GM23338 (cell line): ENCODE data around the gene KYNU. TPM values are rescaled to one million over a fixed set of nuclear protein-coding genes. Genes with fewer than 3 reads are reported as not detected.

Source experiments
- ATAC-seq: fragments of 200-7000 bp; cut with Tn5 transposase; 3 replicates; pipeline ENCODE4 v1.9.1; 2020
- DNase-seq: peaks from one replicate; pipeline ENCODE4 v3.0.0-alpha.2; 2015; ENCODE audit warnings: low spot score
- H2AFZ ChIP-seq: fragments of 200-600 bp; sonication (generic); 2 replicates; pipeline ENCODE4 v1.8.0; 2016; ENCODE audit warnings: antibody characterized with exemption, mild to moderate bottlenecking, moderate library complexity
- H3F3A ChIP-seq: fragments of 200-600 bp; sonication (generic); replicated peaks from 2 replicates; pipeline ENCODE4 v1.8.0; 2017; ENCODE audit warnings: antibody characterized with exemption, mixed run types, low read depth
- H3K27ac ChIP-seq: fragments of 200-600 bp; sonication (generic); 2 replicates; pipeline ENCODE4 v1.6.1; 2016; ENCODE audit warnings: low read depth
- H3K27me3 ChIP-seq: fragments of 200-600 bp; sonication (generic); 2 replicates; pipeline ENCODE4 v1.8.0; 2016; ENCODE audit warnings: mild to moderate bottlenecking, mixed run types, moderate library complexity; ENCODE audit not compliant: insufficient read depth
- H3K36me3 ChIP-seq: fragments of 200-600 bp; sonication (generic); 2 replicates; pipeline ENCODE4 v1.8.0; 2016; ENCODE audit warnings: mild to moderate bottlenecking; ENCODE audit not compliant: insufficient read depth
- H3K4me1 ChIP-seq: fragments of 200-600 bp; sonication (generic); 2 replicates; pipeline ENCODE4 v1.8.0; 2016; ENCODE audit warnings: mild to moderate bottlenecking, moderate library complexity; ENCODE audit not compliant: insufficient read depth
- H3K4me2 ChIP-seq: fragments of 200-600 bp; sonication (generic); 2 replicates; pipeline ENCODE4 v1.7.1; 2017; ENCODE audit warnings: mixed run types
- H3K4me3 ChIP-seq: fragments of 200-600 bp; sonication (generic); 2 replicates; pipeline ENCODE4 v1.6.1; 2016; ENCODE audit warnings: mixed run types
- H3K79me2 ChIP-seq: fragments of 200-600 bp; sonication (generic); replicated peaks from 2 replicates; pipeline ENCODE4 v1.8.0; 2017; ENCODE audit warnings: mild to moderate bottlenecking; ENCODE audit not compliant: insufficient read depth
- H3K9me2 ChIP-seq: fragments of 200-600 bp; sonication (generic); 2 replicates; pipeline ENCODE4 v1.8.0; 2017; ENCODE audit not compliant: insufficient read depth
- H4K20me1 ChIP-seq: fragments of 200-600 bp; sonication (generic); replicated peaks from 2 replicates; pipeline ENCODE4 v1.8.0; 2017; ENCODE audit warnings: mild to moderate bottlenecking; ENCODE audit not compliant: insufficient read depth
- H3K27ac Mint-ChIP-seq: 2 replicates; pipeline ENCODE4 v1.8.0; 2020; ENCODE audit warnings: inconsistent platforms, mild to moderate bottlenecking, moderate library complexity, mixed read lengths
- H3K27me3 Mint-ChIP-seq: 3 replicates; pipeline ENCODE4 v1.8.0; 2022; ENCODE audit warnings: low read depth, mild to moderate bottlenecking, moderate library complexity, mixed read lengths, inconsistent platforms; ENCODE audit not compliant: insufficient read depth, poor library complexity
- H3K36me3 Mint-ChIP-seq: 3 replicates; pipeline ENCODE4 v1.8.0; 2021; ENCODE audit warnings: low read depth, mild to moderate bottlenecking, inconsistent platforms, moderate library complexity, mixed read lengths
- H3K4me1 Mint-ChIP-seq: 3 replicates; pipeline ENCODE4 v1.8.0; 2020; ENCODE audit warnings: mild to moderate bottlenecking, inconsistent platforms, mixed read lengths
- H3K4me3 Mint-ChIP-seq: 3 replicates; pipeline ENCODE4 v1.8.0; 2021; ENCODE audit warnings: moderate library complexity, mild to moderate bottlenecking, inconsistent platforms, mixed read lengths
- H3K9me3 Mint-ChIP-seq: 3 replicates; pipeline ENCODE4 v1.8.0; 2020; ENCODE audit warnings: moderate library complexity, mild to moderate bottlenecking, inconsistent platforms, mixed read lengths
- CREB1 ChIP-seq: fragments of 250-450 bp; sonication (Bioruptor Pico); IDR thresholded peaks from 2 replicates; pipeline ENCODE4 v1.5.0; 2020; ENCODE audit warnings: low read depth, mild to moderate bottlenecking, moderate library complexity
- EZH2 ChIP-seq: fragments of 200-600 bp; sonication (generic); IDR thresholded peaks from one replicate; pipeline ENCODE4 v1.8.0; 2017; ENCODE audit warnings: antibody characterized with exemption, mild to moderate bottlenecking, low read depth; ENCODE audit not compliant: unreplicated experiment
- EZH2phosphoT487 ChIP-seq: fragments of 200-600 bp; sonication (generic); IDR thresholded peaks from one replicate; pipeline ENCODE4 v1.8.1; 2018; ENCODE audit warnings: antibody characterized with exemption; ENCODE audit not compliant: unreplicated experiment
- JUNB ChIP-seq: IDR thresholded peaks from one replicate; pipeline ENCODE4 v1.6.1; 2016; ENCODE audit warnings: antibody characterized with exemption; ENCODE audit not compliant: unreplicated experiment
- NANOG ChIP-seq: IDR thresholded peaks from 2 replicates; pipeline ENCODE4 v1.6.1; 2016; ENCODE audit warnings: antibody characterized with exemption, borderline replicate concordance
- POLR2AphosphoS5 ChIP-seq: IDR thresholded peaks from 2 replicates; pipeline ENCODE4 v1.6.1; 2016; ENCODE audit warnings: antibody characterized with exemption, low read depth
- STAT1 ChIP-seq: IDR thresholded peaks from one replicate; pipeline ENCODE4 v1.6.1; 2016; ENCODE audit warnings: antibody characterized with exemption; ENCODE audit not compliant: unreplicated experiment
- ZNF114 ChIP-seq: fragments of 250-450 bp; sonication (Bioruptor Pico); IDR thresholded peaks from 2 replicates; pipeline ENCODE4 v1.5.0; 2020; ENCODE audit warnings: mild to moderate bottlenecking, moderate library complexity
- ZNF331 ChIP-seq: fragments of 250-450 bp; sonication (Bioruptor Pico); IDR thresholded peaks from 2 replicates; pipeline ENCODE4 v1.5.0; 2020; ENCODE audit warnings: low read depth, mild to moderate bottlenecking, moderate library complexity
- polyA plus RNA-seq: library from polyadenylated mRNA; unstranded; fragments of >200 nt; fragmentation: Nextera tagmentation; extraction: Ambion mirVana; gene quantifications from 2 replicates; pipeline ENCODE4 v1.2.1, GENCODE V29; 2016
- total RNA-seq: library from RNA; depleted of rRNA; stranded (reverse); fragments of >200 nt; shearing (Covaris generic); gene quantifications from 2 replicates; pipeline ENCODE4 v1.2.3, GENCODE V29; 2014
- TF ChIP-seq, protein P1 (sequence below), 2 experiments: fragments of 200-600 bp in 1 of 2; sonication (generic) in 1 of 2; conservative IDR thresholded peaks; 2 replicates each; pipeline versions ENCODE4 v1.5.1 to v1.6.1; 2016 to 2017; ENCODE audit warnings: antibody characterized with exemption in 2 of 2, low read depth in 2 of 2, mild to moderate bottlenecking in 2 of 2, moderate library complexity in 1 of 2
- TF ChIP-seq, protein P2 (sequence below): IDR thresholded peaks from 2 replicates; pipeline ENCODE4 v1.6.1; 2016; ENCODE audit warnings: antibody characterized with exemption
- TF ChIP-seq, protein P3 (sequence below): IDR thresholded peaks from one replicate; pipeline ENCODE4 v1.6.1; 2018; ENCODE audit warnings: antibody characterized with exemption; ENCODE audit not compliant: unreplicated experiment

The KYNU gene
- total and polyA plus RNA-seq, 2 experiments from 2014 or later: 0.03 to 0.21 TPM

DNA sequence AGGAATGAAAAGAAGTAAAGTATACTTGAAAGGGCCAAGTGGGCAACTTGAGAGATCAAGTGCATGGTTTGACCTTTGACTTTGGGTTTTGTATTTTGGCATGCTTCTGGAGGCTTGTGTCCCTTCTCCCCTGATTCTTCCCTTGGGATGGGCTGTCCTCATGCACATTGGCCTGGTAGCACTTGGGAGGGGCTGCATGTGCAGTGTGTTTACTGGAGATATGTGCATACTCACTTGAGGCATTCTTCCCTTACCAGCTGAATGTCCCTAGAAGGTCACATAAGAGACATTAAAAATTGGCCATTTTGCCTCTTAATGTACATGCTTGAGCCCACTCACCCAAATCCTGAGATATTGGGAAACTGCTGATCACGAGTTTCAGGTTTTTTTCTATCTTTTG is 65.2 kb downstream of the KYNU start:
- no peak overlapping the region for H3K4me3 Mint-ChIP-seq
- H3K9me3 Mint-ChIP-seq: no peaks in the 10 kb centered on the region; the same call in 2 of the 3 replicates
- H3K4me1 Mint-ChIP-seq: peaks cover 5% of the 10 kb centered on the region
- Histone ChIP-seq H3K4me2 (no peak overlapping the region), H3K9me2 (no peaks in the 10 kb centered on the region), H3K27ac (no peak overlapping the region), H3F3A (no peaks in the 10 kb centered on the region), H4K20me1 (no peaks in the 10 kb centered on the region), H3K4me1 (0 out of 2 replicates have a peak, but pooled peaks cover 7% of the 10 kb centered on the region), H3K36me3 (no peaks in the 10 kb centered on the region), H2AFZ (no peak overlapping the region), H3K27me3 (no peaks in the 10 kb centered on the region), H3K4me3 (no peak overlapping the region), H3K79me2 (no peaks in the 10 kb centered on the region)
- no peaks in the 10 kb centered on the region for H3K27me3 Mint-ChIP-seq
- ATAC-seq (no peak), DNase-seq (no peak)
- TF ChIP-seq ZNF114 (CRISPR knock-in tag): no peak
- TF ChIP-seq ZNF331 (CRISPR knock-in tag): no peak
- TF ChIP-seq STAT1: no peak
- TF ChIP-seq, protein P1, sequence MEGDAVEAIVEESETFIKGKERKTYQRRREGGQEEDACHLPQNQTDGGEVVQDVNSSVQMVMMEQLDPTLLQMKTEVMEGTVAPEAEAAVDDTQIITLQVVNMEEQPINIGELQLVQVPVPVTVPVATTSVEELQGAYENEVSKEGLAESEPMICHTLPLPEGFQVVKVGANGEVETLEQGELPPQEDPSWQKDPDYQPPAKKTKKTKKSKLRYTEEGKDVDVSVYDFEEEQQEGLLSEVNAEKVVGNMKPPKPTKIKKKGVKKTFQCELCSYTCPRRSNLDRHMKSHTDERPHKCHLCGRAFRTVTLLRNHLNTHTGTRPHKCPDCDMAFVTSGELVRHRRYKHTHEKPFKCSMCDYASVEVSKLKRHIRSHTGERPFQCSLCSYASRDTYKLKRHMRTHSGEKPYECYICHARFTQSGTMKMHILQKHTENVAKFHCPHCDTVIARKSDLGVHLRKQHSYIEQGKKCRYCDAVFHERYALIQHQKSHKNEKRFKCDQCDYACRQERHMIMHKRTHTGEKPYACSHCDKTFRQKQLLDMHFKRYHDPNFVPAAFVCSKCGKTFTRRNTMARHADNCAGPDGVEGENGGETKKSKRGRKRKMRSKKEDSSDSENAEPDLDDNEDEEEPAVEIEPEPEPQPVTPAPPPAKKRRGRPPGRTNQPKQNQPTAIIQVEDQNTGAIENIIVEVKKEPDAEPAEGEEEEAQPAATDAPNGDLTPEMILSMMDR (conservative IDR thresholded peaks at IDR 0.05; ENCODE audit: low read depth in 2 of 2): no peak
- TF ChIP-seq, protein P2, sequence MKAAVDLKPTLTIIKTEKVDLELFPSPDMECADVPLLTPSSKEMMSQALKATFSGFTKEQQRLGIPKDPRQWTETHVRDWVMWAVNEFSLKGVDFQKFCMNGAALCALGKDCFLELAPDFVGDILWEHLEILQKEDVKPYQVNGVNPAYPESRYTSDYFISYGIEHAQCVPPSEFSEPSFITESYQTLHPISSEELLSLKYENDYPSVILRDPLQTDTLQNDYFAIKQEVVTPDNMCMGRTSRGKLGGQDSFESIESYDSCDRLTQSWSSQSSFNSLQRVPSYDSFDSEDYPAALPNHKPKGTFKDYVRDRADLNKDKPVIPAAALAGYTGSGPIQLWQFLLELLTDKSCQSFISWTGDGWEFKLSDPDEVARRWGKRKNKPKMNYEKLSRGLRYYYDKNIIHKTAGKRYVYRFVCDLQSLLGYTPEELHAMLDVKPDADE: no peak
- TF ChIP-seq, protein P3, sequence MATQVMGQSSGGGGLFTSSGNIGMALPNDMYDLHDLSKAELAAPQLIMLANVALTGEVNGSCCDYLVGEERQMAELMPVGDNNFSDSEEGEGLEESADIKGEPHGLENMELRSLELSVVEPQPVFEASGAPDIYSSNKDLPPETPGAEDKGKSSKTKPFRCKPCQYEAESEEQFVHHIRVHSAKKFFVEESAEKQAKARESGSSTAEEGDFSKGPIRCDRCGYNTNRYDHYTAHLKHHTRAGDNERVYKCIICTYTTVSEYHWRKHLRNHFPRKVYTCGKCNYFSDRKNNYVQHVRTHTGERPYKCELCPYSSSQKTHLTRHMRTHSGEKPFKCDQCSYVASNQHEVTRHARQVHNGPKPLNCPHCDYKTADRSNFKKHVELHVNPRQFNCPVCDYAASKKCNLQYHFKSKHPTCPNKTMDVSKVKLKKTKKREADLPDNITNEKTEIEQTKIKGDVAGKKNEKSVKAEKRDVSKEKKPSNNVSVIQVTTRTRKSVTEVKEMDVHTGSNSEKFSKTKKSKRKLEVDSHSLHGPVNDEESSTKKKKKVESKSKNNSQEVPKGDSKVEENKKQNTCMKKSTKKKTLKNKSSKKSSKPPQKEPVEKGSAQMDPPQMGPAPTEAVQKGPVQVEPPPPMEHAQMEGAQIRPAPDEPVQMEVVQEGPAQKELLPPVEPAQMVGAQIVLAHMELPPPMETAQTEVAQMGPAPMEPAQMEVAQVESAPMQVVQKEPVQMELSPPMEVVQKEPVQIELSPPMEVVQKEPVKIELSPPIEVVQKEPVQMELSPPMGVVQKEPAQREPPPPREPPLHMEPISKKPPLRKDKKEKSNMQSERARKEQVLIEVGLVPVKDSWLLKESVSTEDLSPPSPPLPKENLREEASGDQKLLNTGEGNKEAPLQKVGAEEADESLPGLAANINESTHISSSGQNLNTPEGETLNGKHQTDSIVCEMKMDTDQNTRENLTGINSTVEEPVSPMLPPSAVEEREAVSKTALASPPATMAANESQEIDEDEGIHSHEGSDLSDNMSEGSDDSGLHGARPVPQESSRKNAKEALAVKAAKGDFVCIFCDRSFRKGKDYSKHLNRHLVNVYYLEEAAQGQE: no peak
- no peak for TF ChIP-seq EZH2phosphoT487
- H3K27ac Mint-ChIP-seq: no peak overlapping the region
- no peaks in the 10 kb centered on the region for H3K36me3 Mint-ChIP-seq

DNA sequence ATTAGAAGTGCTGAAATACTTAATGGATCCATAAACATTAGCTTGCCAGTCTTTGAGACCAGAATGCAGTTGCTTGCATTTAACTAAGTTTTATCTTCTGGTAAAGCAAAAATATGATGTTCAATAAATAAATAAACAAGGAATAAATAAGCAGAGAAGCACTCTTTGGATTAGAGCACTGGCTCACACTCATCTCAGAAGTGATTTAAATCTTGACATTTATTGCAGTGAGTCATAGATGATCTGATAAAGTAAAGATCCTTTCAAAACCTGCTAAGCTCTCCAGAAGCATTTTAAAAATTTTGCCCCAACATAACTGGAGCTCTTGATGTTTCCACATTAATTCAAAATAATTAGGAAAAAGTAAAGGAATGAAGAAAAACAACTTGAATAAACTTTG is 66.8 kb downstream of the KYNU start:
- Mint-ChIP-seq H3K27me3 (no peaks in the 10 kb centered on the region), H3K9me3 (peaks cover 13% of the 10 kb centered on the region), H3K36me3 (peaks cover 11% of the 10 kb centered on the region), H3K4me1 (peaks cover 5% of the 10 kb centered on the region), H3K4me3 (no peak overlapping the region), H3K27ac (no peak overlapping the region)
- H3K27me3 ChIP-seq: no peaks in the 10 kb centered on the region
- no peaks in the 10 kb centered on the region for H3K79me2 ChIP-seq
- H3K4me2 ChIP-seq: no peak overlapping the region
- H3K4me3 ChIP-seq: no peak overlapping the region
- no peaks in the 10 kb centered on the region for H4K20me1 ChIP-seq
- DNase-seq (no peak), ATAC-seq (no peak)
- no peaks in the 10 kb centered on the region for H3K36me3 ChIP-seq
- H3K27ac ChIP-seq: no peak overlapping the region
- H3F3A ChIP-seq: no peaks in the 10 kb centered on the region
- H3K4me1 ChIP-seq: 0 out of 2 replicates have a peak, but pooled peaks cover 7% of the 10 kb centered on the region
- no peaks in the 10 kb centered on the region for H3K9me2 ChIP-seq
- H2AFZ ChIP-seq: no peak overlapping the region
- TF ChIP-seq EZH2: no peak
- no peak for TF ChIP-seq CREB1 (CRISPR knock-in tag)
- TF ChIP-seq NANOG: no peak
- TF ChIP-seq, protein P3: no peak
- no peak for TF ChIP-seq POLR2AphosphoS5
- no peak for TF ChIP-seq ZNF331 (CRISPR knock-in tag)
- no peak for TF ChIP-seq ZNF114 (CRISPR knock-in tag)
- TF ChIP-seq, protein P1 (conservative IDR thresholded peaks at IDR 0.05; ENCODE audit: low read depth in 2 of 2): no peak
- TF ChIP-seq STAT1: no peak
- no peak for TF ChIP-seq JUNB
